Left lung (tissue), 10 donors: Measurements from ENCODE around the gene MYOZ1. TPM values are rescaled to one million over a fixed set of nuclear protein-coding genes. Genes with fewer than 3 reads are reported as not detected.
"Not testable (repeated sequence)": the region's sequence is repeated elsewhere in the genome, so short reads cannot be mapped to it uniquely, and the experiment has no call there.

ENCODE experiments used
- ATAC-seq: fragments of 200-7000 bp; cut with Tn5 transposase; one replicate; pipeline ENCODE4 v1.9.1; 2020; ENCODE audit warnings: moderate library complexity
- DNase-seq, 4 donors: peaks; one replicate each; pipeline ENCODE4 v3.0.0-alpha.2; 2013 to 2020
- H3K27ac ChIP-seq, 2 donors: fragments of 200-600 bp; sonication (generic) in 1 of 2; one replicate each; pipeline versions ENCODE4 v1.5.0 to v1.8.0; 2020 to 2021
- H3K27me3 ChIP-seq, 2 donors: fragments of 200-600 bp; sonication (generic) in 1 of 2; one replicate each; pipeline versions ENCODE4 v1.5.0 to v1.8.0; 2020 to 2021
- H3K36me3 ChIP-seq, 2 donors: fragments of 200-600 bp; sonication (generic) in 1 of 2; one replicate each; pipeline versions ENCODE4 v1.5.0 to v1.8.0; 2020 to 2021
- H3K4me1 ChIP-seq, 2 donors: fragments of 200-600 bp; one replicate each; pipeline ENCODE4 v1.8.0; 2021
- H3K4me3 ChIP-seq, 2 donors: fragments of 200-600 bp; sonication (generic) in 1 of 2; one replicate each; pipeline versions ENCODE4 v1.5.0 to v1.8.0; 2020 to 2021; ENCODE audit warnings: mild to moderate bottlenecking in 1 of 2
- H3K9me3 ChIP-seq, 2 donors: fragments of 200-600 bp; sonication (generic) in 1 of 2; one replicate each; pipeline versions ENCODE4 v1.5.0 to v1.8.0; 2020 to 2021
- intact Hi-C, 2 donors: fragments of 100-400 bp; cut with DNase I; formaldehyde crosslinking; loops; one replicate each; pipeline versions ENCODE4 v1.11.2 to v1.14.2; 2022
- polyA plus RNA-seq, 6 donors: library from polyadenylated mRNA; unstranded; fragments of 120-200 nt; gene quantifications; one replicate each; pipeline ENCODE4 v1.2.1, GENCODE V29; 2013; ENCODE audit not compliant: insufficient read length in 6 of 6
- total RNA-seq, 2 donors: library from RNA; stranded (reverse); fragmentation: NEBNext Ultra II Directional; extraction: Animal tissue kit (Norgen Biotek cat#: 25700); gene quantifications; one replicate each; pipeline ENCODE4 v1.2.1, GENCODE V29; 2021
- TF ChIP-seq, protein P1 (sequence below), 2 donors: fragments of 200-600 bp; sonication (generic) in 1 of 2; IDR thresholded peaks; one replicate each; pipeline versions ENCODE4 v1.5.0 to v1.8.0; 2021; ENCODE audit warnings: antibody characterized with exemption in 2 of 2
- donor health status: DM: no; HTN: yes; CAD: no.
- donor health status: DM: no; HTN: no; CAD: no.

MYOZ1 gene
- total and polyA plus RNA-seq, 8 donors: 0.99 to 3.1 (median 2.7) TPM

- H3K36me3 ChIP-seq, intact Hi-C loops, DNase-seq, H3K4me1 ChIP-seq, H3K27me3 ChIP-seq, H3K4me3 ChIP-seq, H3K9me3 ChIP-seq, ATAC-seq, H3K27ac ChIP-seq: not testable (repeated sequence)
Measured at GRCh38 chr10:73662705-73663104, 21.4 kb upstream of the MYOZ1 start.

DNA sequence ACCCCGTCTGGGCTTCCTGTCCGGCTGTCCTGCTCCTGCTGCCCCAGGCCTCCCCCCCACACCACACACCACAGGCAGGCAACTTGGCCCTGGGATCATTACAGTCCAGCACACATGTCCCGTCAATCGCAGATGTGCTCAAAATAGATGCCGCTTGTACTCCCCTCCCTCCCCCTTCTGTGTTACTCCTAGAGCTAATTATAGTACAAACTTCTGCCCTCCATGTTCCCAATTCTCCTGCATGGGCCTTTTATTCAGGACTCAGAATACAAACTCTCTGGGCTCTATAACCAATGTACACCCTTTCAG, 14.7 kb upstream of the MYOZ1 start, which contains the start of gene SYNPO2L:
TSS of gene SYNPO2L (minus strand) at position 40 of the 309 bp plus-strand sequence. CDS start 107 bp downstream, outside the sequence.
- Histone ChIP-seq H3K27me3 (no peaks in the 10 kb centered on the region), H3K4me1 (no peaks in the 10 kb centered on the region), H3K9me3 (no peaks in the 10 kb centered on the region), H3K36me3 (no peaks in the 10 kb centered on the region), H3K27ac (no peak within 1 kb of the TSS), H3K4me3 (no peak within 1 kb of the TSS)
- intact Hi-C loops: no loop called here
- no peak for DNase-seq
- ATAC-seq: no peak
- TF ChIP-seq, protein P1, sequence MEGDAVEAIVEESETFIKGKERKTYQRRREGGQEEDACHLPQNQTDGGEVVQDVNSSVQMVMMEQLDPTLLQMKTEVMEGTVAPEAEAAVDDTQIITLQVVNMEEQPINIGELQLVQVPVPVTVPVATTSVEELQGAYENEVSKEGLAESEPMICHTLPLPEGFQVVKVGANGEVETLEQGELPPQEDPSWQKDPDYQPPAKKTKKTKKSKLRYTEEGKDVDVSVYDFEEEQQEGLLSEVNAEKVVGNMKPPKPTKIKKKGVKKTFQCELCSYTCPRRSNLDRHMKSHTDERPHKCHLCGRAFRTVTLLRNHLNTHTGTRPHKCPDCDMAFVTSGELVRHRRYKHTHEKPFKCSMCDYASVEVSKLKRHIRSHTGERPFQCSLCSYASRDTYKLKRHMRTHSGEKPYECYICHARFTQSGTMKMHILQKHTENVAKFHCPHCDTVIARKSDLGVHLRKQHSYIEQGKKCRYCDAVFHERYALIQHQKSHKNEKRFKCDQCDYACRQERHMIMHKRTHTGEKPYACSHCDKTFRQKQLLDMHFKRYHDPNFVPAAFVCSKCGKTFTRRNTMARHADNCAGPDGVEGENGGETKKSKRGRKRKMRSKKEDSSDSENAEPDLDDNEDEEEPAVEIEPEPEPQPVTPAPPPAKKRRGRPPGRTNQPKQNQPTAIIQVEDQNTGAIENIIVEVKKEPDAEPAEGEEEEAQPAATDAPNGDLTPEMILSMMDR (IDR thresholded peaks at IDR 0.05): no peak

DNA sequence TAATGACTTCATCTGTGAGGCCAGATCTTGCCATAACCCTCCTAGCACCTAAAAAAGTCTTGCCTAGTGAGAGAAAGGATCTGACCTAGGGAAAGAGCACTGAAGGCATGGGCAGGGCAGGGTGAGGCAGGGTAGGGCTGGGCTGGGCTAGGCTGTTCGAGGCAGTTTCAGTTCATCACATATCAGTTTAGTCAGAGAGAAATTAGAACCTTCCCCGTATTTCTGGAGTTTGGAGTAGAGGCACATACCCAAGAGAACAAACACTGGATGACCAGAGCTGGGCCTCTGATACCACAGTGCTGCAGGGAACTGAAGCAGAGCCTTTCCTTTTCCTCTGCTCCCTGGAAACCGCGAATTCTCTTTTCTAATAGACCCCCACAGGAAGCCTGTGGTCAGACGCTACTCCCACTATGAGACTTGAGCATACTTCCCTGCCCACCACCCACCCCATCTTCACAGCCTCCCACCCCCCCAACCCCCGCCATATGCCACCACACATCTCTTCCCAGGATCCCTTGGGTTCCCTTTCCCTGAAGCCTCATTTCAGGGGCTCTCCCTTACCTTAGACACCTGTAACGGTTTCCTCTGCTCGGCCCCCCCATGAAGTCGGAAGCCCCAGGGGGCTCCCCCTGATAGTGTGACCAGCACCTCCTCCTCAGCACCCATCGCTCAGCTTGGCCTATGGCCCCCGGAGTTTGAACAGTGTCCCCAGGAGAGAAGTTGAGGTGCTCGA, 14.1 kb upstream of the MYOZ1 start:
- intact Hi-C loops: no loop called here
- Histone ChIP-seq H3K27me3 (no peaks in the 10 kb centered on the region), H3K4me3 (no peak overlapping the region), H3K9me3 (no peaks in the 10 kb centered on the region), H3K27ac (no peak overlapping the region), H3K4me1 (no peaks in the 10 kb centered on the region), H3K36me3 (no peaks in the 10 kb centered on the region)
- DNase-seq (no peak), ATAC-seq (no peak)
- TF ChIP-seq, protein P1 (IDR thresholded peaks at IDR 0.05): no peak

DNA sequence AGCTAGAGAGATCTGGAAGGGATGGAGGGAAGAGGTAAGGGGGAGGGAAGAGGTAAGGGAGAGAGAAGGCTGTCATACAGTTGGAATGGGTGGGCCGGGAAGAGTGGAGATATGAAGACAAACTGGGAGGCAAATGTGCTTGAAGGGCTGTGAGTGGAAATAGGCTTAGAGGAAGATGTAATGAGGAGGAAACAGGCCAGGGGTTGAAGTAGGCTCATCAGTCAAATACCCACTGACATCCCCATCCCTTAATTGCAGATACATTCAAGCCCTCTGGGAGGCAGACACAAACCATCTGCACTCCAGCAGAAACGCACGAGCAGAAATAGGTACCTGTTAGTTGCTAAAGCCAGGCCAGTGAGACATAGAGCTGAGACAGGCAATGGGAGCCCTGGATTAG, 12.4 kb upstream of the MYOZ1 start:
- intact Hi-C loops: no loop called here
- TF ChIP-seq, protein P1 (IDR thresholded peaks at IDR 0.05): no peak
- H3K4me1 ChIP-seq: no peaks in the 10 kb centered on the region
- no peaks in the 10 kb centered on the region for H3K36me3 ChIP-seq
- H3K27me3 ChIP-seq: no peaks in the 10 kb centered on the region
- no peak for ATAC-seq
- no peak overlapping the region for H3K4me3 ChIP-seq
- H3K9me3 ChIP-seq: no peaks in the 10 kb centered on the region
- no peak for DNase-seq
- no peak overlapping the region for H3K27ac ChIP-seq

GRCh38 chr10:73653195-73653594, 11.9 kb upstream of the MYOZ1 start:
- Histone ChIP-seq H3K9me3 (no peaks in the 10 kb centered on the region), H3K27me3 (peaks cover 0 to 1% of the 10 kb centered on the region in 2 donors), H3K27ac (no peak overlapping the region), H3K4me1 (peaks cover 0 to 3% of the 10 kb centered on the region in 2 donors), H3K36me3 (no peaks in the 10 kb centered on the region), H3K4me3 (no peak overlapping the region)
- no peak for ATAC-seq
- DNase-seq: no peak
- TF ChIP-seq, protein P1 (IDR thresholded peaks at IDR 0.05): no peak
- intact Hi-C loops: no loop called here
